HG03095 (cell line): ENCODE results near the gene ATP2B1.
"Not testable (repeated sequence)": the region's sequence is repeated elsewhere in the genome, so short reads cannot be mapped to it uniquely, and the experiment has no call there.

Source experiments
- ATAC-seq: cut with Tn5 transposase; IDR thresholded peaks from one replicate; pipeline ENCODE4 v1.9.1; 2021; ENCODE audit warnings: moderate library complexity; ENCODE audit not compliant: unreplicated experiment

ATP2B1 gene

DNA sequence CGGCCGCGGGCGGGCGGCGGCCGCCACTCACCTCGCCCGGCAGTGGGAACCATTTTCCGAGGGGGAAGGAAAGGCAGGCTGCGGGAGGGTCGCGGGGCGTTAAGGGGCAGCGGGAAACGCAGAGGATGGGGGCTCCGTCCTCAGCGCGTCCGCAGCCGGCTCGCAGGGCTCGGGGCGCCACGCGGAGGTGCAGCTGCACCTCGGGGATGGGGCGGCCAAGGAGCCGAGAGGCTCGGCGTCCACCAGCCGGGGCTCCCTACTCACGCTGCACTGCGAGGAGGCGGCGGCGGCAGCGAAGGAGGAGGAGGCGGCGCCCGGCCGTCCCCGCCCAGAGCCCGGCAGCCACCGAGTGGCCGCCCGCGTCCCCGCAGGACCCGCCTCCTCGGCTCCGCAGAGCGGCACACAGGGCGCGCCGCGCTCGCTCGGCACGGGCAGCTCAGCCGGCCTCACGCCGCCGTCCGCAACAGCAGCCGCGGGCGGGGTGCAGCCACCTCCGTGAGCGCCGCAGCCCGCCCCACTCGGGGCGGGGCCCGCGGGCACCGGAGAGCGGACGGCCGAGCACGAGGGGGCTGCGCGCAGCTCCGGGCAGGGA, at the start of gene ATP2B1:
Gene ATP2B1, minus strand, starts transcription at position 274 of the 592 bp plus-strand sequence. CDS start 52,952 bp downstream, outside the sequence.
- ATAC-seq = peak; percentile 56

GRCh38 chr12:89757987-89758386, 49.3 kb upstream of the ATP2B1 start:
- not testable (repeated sequence) for ATAC-seq

GRCh38 chr12:89756585-89757398, 48.2 kb upstream of the ATP2B1 start:
- peak; percentile 92 for ATAC-seq

- ATAC-seq = peak; percentile 6
These were observed 47.6 kb upstream of the ATP2B1 start for GRCh38 chr12:89756194-89756584.

DNA sequence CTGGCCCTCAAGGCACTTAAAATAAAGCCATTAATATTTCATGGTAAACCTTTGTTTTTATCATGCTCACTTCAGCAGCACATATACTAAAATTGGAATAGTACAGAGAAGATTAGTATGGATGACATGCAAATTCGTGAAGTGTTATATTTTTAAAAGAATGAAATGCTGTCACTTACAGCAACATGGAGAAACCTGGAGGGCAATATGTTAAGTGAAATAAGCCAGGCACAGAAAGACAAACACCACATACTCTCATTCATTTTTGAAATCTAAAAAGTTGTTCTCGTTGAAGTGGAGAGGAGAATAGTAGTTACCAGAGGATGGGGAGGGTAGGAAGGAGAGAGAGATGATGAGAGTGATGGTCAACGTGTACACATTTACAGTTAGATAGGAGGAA, 45.4 kb upstream of the ATP2B1 start:
- no peak for ATAC-seq

DNA sequence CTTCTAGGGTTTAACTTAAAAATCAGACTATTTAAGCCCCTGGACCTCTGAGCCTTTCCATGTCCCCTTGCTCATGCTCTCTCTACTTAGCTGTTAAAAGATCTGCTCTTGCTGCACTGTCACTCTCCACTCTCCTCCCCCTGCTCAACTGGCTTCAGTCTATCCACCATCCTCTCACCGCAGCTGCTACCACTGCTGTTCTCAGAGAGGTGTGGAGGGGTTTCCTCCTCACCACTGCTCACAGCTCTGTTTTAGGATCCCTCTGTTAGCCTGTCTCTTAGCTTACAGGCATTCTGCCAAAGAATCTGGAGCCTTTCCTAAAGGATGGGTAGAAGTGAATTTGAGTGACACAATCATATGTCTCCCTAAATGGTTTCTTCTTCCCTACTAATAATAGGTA, 43.7 kb upstream of the ATP2B1 start:
- no peak for ATAC-seq

GRCh38 chr12:89750389-89751351, 42.0 kb upstream of the ATP2B1 start:
- no peak for ATAC-seq

DNA sequence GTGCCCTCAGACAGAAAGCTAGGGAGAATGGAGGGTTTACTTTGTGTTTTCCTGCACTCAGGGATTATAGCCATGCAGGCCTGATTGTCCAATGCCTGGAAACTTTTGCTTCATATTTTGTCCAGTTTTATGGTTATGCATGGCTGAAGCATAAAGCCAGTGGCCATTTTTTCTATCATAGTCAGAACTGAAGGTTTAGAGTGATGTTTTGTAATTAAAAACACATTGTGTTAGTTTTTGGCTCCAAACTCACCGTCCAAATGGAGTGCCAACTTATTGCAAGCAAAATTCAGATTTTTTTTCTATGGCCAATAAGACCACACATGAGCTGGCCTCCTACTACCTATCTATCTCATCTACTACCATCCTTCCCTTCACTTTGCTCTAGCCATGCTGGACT, 40.2 kb upstream of the ATP2B1 start:
- ATAC-seq = no peak

DNA sequence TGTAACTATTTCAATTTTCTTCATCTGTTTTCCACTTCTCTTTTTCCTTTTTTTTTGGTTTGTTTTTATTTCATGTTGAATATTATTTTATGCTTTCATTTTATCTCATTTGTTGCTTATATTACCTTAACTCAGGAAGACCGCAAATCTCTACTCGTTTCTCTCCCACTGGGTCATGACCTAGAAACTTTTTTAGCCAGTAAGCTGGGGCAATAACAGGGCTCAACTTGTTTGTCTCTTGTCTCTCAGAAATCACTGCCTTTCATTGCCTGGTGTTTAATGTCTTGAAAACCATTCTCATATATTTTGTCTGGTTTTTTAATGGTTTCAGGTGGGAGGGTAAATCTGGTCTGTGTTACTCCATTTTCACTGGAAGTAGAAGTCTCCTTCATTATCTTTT, 36.6 kb upstream of the ATP2B1 start:
- no peak for ATAC-seq

GRCh38 chr12:89742337-89743022, 33.8 kb upstream of the ATP2B1 start:
- no peak for ATAC-seq

DNA sequence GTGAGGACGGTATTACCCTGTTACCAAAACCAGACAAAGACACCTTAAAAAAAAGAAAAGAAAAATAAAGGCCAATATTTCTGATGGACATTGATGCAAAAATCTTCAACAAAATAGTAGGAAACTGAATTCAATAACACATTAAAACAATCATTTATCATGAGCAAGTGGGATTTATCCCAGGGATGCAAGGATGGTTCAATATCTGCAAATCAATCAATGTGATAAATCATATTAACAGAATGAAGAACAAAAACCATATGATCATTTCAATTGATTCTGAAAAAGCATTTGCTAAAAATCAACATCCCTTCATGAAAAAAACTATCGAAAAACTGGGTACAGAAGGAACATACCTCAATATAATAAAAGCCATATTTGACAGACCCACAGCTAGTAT, 32.3 kb upstream of the ATP2B1 start:
- no peak for ATAC-seq

- no peak for ATAC-seq
These were observed 28.4 kb upstream of the ATP2B1 start for GRCh38 chr12:89736995-89737394.

DNA sequence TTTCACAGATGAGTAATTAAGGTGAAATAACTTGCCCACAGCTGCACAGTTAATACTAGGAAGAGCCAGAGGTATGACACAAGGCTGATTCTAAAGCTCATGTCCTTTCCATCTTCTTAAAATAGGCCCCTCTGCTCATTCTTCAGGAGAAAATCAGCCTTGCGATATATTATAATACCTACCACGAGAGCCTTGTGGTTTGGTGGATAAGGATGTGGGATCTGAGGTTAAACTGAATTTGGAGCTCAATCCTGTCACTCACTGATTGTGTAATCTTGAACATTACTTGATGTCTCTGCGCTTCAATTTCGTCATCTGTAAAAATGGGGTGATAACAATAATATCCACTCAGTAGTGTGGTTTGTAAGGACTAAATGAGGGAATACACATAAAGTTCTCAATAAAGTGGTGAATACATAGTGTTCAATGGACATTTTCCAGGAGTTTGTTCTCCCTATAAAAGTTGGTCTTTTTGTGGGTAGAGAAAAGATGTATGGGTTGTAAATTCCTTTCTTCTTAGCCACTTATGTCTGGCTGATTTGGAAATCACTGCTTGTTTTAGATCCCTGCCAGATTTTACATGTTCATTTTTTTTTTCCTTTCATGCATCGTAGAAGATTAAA, 25.1 kb upstream of the ATP2B1 start:
- no peak for ATAC-seq

DNA sequence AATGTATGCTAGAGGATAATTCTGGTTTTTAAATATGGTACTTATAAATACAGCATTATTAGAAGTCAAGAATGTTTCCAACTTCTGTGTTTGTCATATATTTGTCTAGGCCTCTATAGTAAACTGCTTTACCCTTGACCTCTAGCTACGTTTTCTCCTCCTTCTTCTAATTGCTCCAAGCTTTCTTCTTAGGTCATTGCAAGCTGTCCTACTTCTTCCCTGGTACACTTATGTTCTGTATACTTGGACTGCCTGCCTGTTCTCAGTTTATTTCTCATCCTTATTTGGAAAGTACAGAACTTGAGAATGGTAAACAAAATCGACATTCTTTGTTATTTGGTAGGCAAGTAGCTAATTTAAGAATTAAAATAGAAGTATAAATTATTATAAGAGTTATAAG, 23.9 kb upstream of the ATP2B1 start:
- no peak for ATAC-seq

- no peak for ATAC-seq
These were observed 23.0 kb upstream of the ATP2B1 start for GRCh38 chr12:89731614-89732013.

DNA sequence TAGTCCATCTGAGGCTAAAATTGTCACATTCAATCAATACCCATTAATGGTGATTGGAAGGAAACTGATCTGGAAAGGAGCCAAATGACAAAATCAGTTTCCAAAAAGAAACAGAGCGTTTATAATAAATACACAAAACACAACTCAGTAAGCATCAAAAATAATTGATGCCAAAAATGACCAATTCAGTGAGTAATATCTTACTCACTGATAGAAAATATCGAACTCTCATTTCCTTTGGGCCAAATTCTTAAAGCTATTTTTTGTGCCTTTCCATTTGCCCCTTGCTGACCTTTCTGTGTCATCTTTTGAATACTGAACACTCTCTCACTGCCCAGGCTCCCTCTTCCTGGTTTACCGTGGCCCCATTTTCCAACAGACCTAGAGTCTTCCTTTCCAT, 22.5 kb upstream of the ATP2B1 start:
- no peak for ATAC-seq

DNA sequence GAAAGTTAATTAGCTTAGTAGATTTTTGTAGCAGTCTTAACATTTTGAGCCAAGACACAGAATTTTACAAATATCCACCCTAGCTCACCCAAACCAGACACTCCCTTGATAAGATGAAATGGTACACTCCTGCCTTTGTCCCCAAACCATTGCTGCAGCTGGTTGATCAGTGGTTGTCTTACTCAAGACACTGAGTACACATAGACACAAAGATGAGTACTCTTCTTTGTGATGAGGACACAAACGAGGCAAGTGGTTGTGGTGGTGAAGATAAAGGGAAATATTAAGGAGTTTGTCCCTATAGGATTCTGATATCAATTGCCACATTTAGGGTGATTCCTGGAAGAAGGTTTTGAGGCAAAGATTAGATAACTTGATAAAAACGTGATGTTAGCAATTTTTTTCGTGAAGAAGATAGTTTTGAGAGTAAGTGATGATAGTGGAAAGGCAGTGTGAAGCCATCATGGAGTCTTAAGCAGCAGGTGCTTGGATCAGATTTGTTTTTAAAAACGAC, 21.4 kb upstream of the ATP2B1 start:
- ATAC-seq = no peak

DNA sequence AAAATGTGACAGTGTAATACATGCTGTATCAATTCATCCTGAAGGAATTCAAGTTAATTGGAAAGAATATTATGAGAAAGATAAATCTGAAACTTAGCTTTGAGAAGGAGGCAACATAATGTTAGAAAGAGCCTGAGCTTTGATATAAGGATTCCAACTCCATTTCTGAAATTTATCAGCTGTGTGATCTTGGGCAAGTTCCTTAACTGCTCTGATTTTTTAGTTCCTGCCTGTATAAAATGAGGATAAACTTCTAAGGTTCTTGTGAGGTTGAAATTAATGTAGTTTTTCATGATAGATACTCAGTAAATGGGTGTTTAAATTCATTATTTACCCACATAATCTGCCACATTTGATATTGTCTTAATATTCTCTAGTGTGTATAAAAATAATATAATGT, 14.6 kb upstream of the ATP2B1 start:
- no peak for ATAC-seq

GRCh38 chr12:89721291-89721987, 12.8 kb upstream of the ATP2B1 start:
- peak; percentile 97 for ATAC-seq
